ENCODE results near the gene TRIM50.

Gene TRIM50

GRCh38 chr7:73316521-73316920 is 11.4 kb downstream of the TRIM50 start:
- TF ChIP-seq CTCF (conservative IDR thresholded peaks at IDR 0.05; ENCODE audit: low read length), result no peak
- no peak for TF ChIP-seq EZH2phosphoT487 (IDR thresholded peaks at IDR 0.05; ENCODE audit: borderline replicate concordance)
- Histone ChIP-seq H3K9me3 (ENCODE audit: insufficient read depth, low read depth, low read length) (no peaks in the 10 kb centered on the region), H3K4me2 (ENCODE audit: low read depth, low read length, poor library complexity, severe bottlenecking) (no peak overlapping the region), H3K27me3 (ENCODE audit: insufficient read depth, low read length, poor library complexity, severe bottlenecking) (no peaks in the 10 kb centered on the region), H4K20me1 (ENCODE audit: insufficient read depth, low read length, poor library complexity, severe bottlenecking) (no peaks in the 10 kb centered on the region), H3K4me1 (ENCODE audit: insufficient read depth, low read length, poor library complexity, severe bottlenecking) (no peaks in the 10 kb centered on the region), H3F3A (ENCODE audit: low read depth) (no peaks in the 10 kb centered on the region), H3K4me3 (ENCODE audit: low read length, poor library complexity, severe bottlenecking) (no peak overlapping the region), H3K36me3 (ENCODE audit: insufficient read depth, low read length) (no peaks in the 10 kb centered on the region), H2AFZ (ENCODE audit: low read length) (no peak overlapping the region), H3K79me2 (ENCODE audit: insufficient read depth, low read length) (no peaks in the 10 kb centered on the region), H3K9me2 (replicated peaks; ENCODE audit: low read depth, low read length) (no peaks in the 10 kb centered on the region), H3K9ac (ENCODE audit: low read depth, low read length, poor library complexity, severe bottlenecking) (no peak overlapping the region)

GRCh38 chr7:73314271-73314670 is 13.6 kb downstream of the TRIM50 start:
- no peaks in the 10 kb centered on the region for H3K27me3 ChIP-seq (ENCODE audit: insufficient read depth, low read length, poor library complexity, severe bottlenecking)
- H2AFZ ChIP-seq (ENCODE audit: low read length), result no peak overlapping the region
- H3K36me3 ChIP-seq (ENCODE audit: insufficient read depth, low read length), result no peaks in the 10 kb centered on the region
- no peaks in the 10 kb centered on the region for H3K9me3 ChIP-seq (ENCODE audit: insufficient read depth, low read depth, low read length)
- no peaks in the 10 kb centered on the region for H4K20me1 ChIP-seq (ENCODE audit: insufficient read depth, low read length, poor library complexity, severe bottlenecking)
- H3K79me2 ChIP-seq (ENCODE audit: insufficient read depth, low read length), result peaks cover 4% of the 10 kb centered on the region
- H3F3A ChIP-seq (ENCODE audit: low read depth), result no peaks in the 10 kb centered on the region
- no peaks in the 10 kb centered on the region for H3K9me2 ChIP-seq (replicated peaks; ENCODE audit: low read depth, low read length)
- TF ChIP-seq EZH2phosphoT487 (IDR thresholded peaks at IDR 0.05; ENCODE audit: borderline replicate concordance) (no peak), CTCF (conservative IDR thresholded peaks at IDR 0.05; ENCODE audit: low read length) (no peak)
- H3K4me2 ChIP-seq (ENCODE audit: low read depth, low read length, poor library complexity, severe bottlenecking), result no peak overlapping the region
- no peak overlapping the region for H3K4me3 ChIP-seq (ENCODE audit: low read length, poor library complexity, severe bottlenecking)
- peaks cover 2% of the 10 kb centered on the region for H3K4me1 ChIP-seq (ENCODE audit: insufficient read depth, low read length, poor library complexity, severe bottlenecking)
- H3K9ac ChIP-seq (ENCODE audit: low read depth, low read length, poor library complexity, severe bottlenecking), result no peak overlapping the region

- Histone ChIP-seq H3K4me3 (ENCODE audit: low read length, poor library complexity, severe bottlenecking) (no peak overlapping the region), H3K9me3 (ENCODE audit: insufficient read depth, low read depth, low read length) (no peaks in the 10 kb centered on the region), H3K4me1 (ENCODE audit: insufficient read depth, low read length, poor library complexity, severe bottlenecking) (peaks cover 5% of the 10 kb centered on the region), H3K36me3 (ENCODE audit: insufficient read depth, low read length) (no peaks in the 10 kb centered on the region), H3K9me2 (replicated peaks; ENCODE audit: low read depth, low read length) (no peaks in the 10 kb centered on the region), H2AFZ (ENCODE audit: low read length) (no peak overlapping the region), H3K9ac (ENCODE audit: low read depth, low read length, poor library complexity, severe bottlenecking) (no peak overlapping the region), H3K79me2 (ENCODE audit: insufficient read depth, low read length) (peaks cover 11% of the 10 kb centered on the region), H3F3A (ENCODE audit: low read depth) (no peaks in the 10 kb centered on the region), H4K20me1 (ENCODE audit: insufficient read depth, low read length, poor library complexity, severe bottlenecking) (no peaks in the 10 kb centered on the region), H3K4me2 (ENCODE audit: low read depth, low read length, poor library complexity, severe bottlenecking) (no peak overlapping the region), H3K27me3 (ENCODE audit: insufficient read depth, low read length, poor library complexity, severe bottlenecking) (no peaks in the 10 kb centered on the region)
- TF ChIP-seq CTCF (conservative IDR thresholded peaks at IDR 0.05; ENCODE audit: low read length) (no peak), EZH2phosphoT487 (IDR thresholded peaks at IDR 0.05; ENCODE audit: borderline replicate concordance) (no peak)
Measured at GRCh38 chr7:73313521-73313906, 14.4 kb downstream of the TRIM50 start.
